RPMI7951 (cell line): ENCODE results near the gene ANTXR2. TPM values are rescaled to one million over a fixed set of nuclear protein-coding genes. Genes with fewer than 3 reads are reported as not detected.

Source experiments
- DNase-seq: peaks from one replicate; pipeline ENCODE4 v3.0.0-alpha.2; 2012; ENCODE audit warnings: low read depth
- total RNA-seq: library from RNA; depleted of rRNA; stranded (reverse); fragments of >200 nt; shearing (Covaris generic); gene quantifications from 2 replicates; pipeline ENCODE4 v1.2.3, GENCODE V29; 2014

Gene ANTXR2
- total RNA-seq, 1 experiment from 2014 or later, result 32.0 TPM

- no peak for DNase-seq
These were observed 19.1 kb upstream of the ANTXR2 start for GRCh38 chr4:80092088-80092487.

DNA sequence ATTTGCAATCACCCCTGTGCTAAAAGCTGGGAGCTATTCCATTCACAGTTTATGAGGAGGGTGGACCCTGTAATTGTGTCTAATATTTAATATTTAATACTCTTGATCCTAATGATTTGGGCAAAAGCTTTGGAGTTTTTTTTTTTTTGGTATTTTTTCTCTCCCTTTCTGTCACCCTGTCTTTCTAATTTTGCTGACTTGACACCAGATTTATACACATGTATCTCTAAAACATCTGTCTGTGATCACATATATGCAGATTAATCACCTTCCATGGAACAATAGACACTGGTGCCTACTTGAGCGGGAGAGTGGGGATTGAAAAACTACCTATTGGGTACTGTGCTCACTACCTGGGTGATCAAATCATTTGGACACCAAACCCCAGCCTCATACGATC, 18.7 kb upstream of the ANTXR2 start:
- no peak for DNase-seq

- no peak for DNase-seq
These were observed 18.2 kb upstream of the ANTXR2 start for GRCh38 chr4:80091184-80091583.

DNA sequence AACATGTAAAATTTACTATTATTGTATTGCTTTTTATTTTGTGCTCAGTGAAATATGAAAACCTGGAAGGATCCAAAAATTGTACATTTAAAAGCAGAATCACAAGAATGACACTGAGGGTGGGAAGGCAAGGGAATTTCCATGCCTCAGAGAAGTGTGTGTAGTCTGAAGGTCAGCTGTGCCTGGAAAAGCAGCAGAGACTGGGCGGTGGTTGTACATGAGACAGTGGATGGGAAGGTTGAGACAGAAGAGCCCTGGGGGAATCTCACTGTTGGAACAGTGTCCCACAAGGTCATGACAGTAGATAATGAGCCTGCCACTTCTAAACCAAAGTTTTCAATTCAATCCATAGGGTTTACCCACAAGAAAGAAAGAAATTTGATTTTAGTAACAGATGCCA, 17.1 kb upstream of the ANTXR2 start:
- peak; percentile 55 for DNase-seq

DNA sequence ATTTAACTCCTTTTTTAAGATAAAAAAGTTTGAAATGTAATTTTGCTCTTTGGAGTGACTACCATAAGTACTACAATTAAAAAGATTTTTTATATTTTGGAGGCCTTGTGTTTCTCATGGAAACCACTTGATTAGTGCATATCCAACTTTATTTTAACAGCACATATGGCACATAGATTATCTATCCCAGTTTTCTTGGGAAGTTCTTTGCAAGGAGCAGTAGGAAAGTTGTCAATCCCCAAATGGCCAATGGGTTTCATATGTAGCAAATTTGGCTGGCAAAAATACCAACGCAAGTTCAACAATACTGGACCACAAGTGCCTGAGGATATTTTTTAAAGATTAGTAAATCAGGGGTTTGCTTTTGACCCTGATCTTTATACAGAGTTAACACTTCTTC, 15.4 kb upstream of the ANTXR2 start:
- DNase-seq, result no peak

GRCh38 chr4:80086296-80086695, 13.3 kb upstream of the ANTXR2 start:
- no peak for DNase-seq

GRCh38 chr4:80085081-80085480, 12.1 kb upstream of the ANTXR2 start:
- no peak for DNase-seq

GRCh38 chr4:80082693-80083092, 9.7 kb upstream of the ANTXR2 start:
- no peak for DNase-seq

DNA sequence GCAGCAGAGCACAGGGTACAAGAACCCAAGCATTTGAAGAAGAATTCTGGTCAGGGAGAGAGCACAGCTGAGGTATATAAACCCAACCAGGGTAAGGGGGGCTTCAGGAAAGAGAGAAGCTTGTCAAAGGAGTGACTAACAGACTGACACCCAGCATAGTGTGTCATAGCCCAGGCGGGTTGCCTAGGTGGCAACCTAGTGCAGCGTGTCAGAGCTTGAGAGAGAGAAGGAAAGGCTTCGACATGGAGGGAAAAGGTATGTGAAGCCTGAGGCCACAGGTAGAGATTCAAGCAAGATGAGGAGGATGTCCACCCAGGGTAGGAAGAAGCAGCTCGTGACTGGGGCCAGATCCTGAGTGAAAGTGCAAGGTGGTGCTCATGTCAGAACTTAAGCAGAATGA, 8.5 kb upstream of the ANTXR2 start:
- no peak for DNase-seq

DNA sequence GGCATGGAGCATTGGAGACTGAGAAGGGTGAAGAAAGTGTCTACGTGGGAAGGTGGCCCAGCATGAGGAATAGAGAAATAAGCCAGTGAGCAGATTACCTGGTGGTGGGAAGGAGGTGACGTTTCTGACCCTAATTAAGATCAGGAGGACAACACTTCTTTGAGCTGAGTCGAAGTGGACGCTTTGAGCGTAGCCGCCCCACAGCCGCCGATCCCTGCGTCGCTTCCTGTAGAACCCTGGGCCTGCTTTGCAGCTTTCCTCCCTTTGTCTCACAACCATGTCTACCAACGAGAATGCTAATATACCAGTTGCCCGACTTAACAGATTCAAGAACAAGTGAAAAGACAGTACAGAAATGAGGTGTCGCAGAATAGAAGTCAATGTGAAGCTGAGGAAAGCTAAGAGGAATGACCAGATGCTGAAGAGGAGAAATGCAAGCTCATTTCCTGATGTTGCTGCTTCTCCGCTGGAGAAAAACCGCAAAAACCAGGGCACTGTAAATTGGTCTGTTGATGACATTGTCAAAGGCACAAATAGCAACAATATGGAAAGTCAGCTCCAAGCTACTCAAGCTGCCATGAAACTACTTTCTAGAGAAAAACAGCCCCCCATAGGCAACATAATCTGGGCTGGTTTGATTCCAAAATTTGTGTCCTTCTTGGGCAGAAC, 6.4 kb upstream of the ANTXR2 start:
- no peak for DNase-seq

DNA sequence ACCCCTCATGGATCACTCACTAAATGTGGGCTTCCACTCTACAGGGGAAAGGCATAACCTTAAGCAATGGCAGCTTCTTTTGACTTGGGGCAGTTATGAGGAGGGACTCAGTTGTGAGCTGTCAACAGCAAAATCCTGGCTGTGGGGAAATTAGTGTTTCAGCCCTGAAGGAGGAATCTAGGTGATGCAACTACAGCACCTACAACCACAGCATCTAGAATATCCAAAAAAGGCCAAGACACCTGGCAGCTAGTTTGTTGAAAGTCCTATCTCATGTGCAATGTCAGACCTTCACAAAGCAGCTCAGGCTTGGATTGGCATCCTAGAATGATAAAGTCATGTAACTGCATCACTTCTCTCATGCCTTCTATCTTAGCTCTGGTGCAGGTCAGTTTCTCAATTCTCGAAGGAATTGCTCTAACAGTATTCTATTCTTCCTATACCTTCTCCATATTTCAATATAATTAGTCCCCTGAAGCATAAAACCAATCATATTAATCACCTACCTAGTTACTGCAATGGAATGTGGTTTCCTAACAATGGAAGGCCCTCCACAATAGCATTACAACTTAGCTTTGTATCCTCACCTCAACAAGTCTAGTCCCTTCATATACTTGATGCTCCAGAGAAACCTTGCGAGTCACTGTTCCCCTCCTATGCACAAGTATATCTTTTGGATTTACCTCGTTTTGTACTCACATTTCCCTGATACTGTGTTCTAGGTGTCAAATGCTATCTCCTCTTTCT, 5.5 kb upstream of the ANTXR2 start:
- DNase-seq, result no peak

- DNase-seq, result peak; percentile 30
These were observed 4.6 kb upstream of the ANTXR2 start for GRCh38 chr4:80077639-80078038.

DNA sequence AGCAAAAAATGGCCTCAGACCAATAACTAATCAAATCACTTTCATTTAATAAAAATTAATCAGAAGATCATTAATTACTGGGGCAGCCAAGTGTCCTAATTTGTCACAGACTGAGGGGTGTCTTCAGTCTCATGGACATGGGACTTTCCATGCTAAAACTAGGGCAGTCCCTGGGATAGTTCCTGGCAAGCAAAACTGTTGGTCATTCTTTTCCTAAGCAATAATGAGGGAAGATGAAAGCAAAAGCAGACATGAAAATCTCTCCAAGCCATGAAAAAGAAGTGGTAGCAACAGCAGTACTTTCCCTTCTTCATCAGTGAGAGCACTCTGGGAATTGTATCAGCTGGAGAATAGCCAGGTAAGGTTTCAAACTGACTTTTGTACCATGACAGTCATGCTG, 3.7 kb upstream of the ANTXR2 start:
- DNase-seq, result no peak

DNA sequence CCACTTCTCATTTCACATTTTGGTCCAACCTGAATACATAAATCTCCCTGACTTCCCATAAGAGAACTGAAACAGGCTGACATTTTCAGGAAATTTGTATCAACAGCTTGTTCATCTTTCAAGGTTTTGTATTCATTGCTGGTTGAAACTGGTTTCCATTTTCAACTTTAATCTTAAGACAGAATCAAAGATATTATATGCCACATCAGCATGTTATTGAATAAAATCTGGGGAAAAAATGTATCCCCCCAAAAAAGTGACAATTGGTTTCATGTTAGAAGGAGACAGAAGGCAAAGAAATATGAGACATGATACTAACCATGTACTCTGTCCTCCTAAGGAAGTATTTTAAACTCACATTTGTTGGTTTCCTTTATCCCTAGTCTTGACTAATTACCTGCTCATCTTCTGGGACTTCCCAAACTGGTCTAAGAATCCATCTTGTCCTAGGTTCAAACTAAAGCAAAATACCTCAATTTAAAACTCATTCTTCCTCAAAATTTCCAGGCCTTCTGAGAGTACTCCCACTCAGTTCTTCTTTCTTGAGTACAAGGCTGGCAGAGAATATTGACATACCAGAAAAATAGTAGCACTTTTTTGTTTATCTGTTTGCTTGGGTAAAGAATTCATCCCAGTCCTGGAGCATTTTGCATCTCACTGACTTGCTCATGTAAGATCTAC, 3.1 kb upstream of the ANTXR2 start:
- DNase-seq, result no peak

DNA sequence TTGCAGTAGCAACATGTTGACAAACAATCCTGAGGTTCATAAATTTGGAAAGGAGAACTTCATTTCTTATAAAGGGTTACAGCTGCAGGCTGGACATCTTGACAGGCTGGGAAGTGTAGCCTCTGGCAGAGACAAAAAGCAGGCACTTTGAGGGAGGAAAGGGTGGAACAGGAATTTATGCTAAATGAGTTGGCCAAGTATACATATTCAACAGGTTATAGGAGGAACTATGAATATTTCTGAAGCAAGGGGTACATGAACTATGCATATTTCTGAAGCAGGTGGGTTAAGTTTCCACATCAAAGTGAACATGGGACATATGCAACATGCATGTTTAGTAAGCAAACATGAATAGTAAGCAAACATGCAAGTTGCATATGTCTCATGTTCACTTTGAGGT, 1.6 kb upstream of the ANTXR2 start:
- DNase-seq, result no peak

DNA sequence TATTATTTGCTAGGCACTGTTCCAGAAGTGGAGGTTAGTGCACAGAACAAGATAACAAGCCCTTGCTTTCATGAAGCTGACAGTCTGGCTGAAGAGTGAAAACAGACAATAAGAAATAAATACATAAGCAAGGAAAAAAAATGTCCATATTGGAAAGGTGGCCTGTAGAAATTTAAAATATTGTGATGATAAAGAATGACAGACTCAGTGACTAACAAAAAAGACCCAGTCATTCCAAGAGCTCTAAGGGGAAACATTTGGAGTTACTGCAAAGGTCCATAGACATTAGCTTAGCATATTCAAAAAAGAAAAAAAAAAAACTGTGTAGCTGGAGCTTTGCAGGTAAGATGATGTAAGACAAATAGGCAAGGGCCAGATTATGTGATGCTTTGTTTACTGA, 1.0 kb upstream of the ANTXR2 start:
- no peak for DNase-seq

DNA sequence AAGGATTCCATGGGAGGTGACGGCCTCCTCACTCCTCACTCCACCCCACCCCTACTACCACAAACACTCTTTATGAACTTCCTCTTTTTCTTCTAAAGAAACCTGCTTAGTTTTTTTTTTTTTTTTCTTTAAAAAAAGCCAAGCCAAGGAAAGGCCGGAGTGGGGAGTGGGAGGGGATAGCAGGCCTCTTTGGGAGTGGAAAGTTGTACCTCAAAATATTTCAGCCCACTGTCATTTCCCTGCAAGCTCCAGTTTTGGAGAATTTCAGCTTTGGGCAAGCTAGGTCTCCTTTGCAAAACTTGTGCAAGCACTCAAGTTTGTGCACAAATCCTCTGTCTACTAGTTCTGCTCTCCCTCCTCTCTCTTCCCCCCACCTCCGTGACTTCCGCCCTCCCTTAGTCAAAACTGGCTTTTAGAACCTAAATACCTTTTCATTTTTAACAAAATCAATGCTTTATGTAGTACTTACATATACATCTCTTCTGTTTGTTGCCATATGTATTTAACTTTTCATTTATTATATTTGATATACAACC, 512 bp upstream of the ANTXR2 start:
- DNase-seq, result no peak

DNA sequence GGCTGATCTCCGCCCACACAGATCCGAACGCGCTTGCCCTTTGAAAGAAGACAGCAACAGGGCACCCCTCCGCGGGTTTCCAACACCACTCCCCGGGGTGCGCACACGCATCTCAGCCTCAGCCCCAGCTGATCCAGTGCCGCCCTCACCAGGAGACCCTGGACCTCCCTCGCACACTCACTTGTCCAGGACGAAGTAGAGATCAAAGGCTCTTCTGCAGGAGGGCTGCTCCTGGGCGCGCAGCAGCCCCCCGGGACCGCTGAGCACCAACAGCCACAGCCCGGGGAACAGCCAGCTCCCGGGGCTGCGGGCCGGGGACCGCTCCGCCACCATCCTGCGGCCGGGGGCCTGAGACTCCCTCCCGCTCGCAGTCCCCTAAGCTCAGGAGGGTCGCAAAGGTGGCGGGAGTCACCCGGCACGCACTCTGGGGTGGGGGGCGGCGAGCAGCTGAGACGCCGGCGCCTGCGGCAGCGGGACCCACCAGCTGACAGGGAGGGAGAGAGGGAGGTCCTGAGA, 743 bp downstream of the ANTXR2 start:
- DNase-seq, result no peak

DNA sequence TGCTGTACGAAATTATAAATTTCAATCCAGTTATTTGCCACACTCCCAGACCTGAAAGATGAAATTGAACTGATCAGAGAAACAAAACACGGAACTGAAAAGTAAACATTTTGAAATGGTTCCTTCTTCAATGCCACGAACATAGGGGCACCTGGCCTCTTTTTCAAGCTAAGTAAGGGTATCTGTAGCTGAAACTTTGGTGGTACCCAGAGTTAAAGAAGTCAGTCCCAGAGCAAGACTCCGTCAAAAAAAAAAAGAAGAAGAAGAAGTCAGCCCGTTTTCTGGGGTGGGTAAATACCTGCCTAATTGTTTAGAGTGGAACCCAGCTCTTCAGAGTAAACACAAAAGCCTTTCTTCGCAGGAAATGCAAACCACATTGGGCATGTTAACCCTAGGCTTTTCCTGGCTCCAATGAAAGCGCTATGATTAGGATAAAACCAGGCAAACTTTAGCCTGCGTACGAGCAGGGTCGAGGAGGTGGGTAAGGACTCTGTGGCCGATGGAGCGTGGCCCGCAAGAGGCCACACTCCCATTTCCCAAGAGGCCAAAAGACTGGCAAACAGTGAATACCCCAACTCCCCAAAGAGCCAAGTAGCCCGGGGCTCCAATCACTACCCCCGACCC, 1.3 kb downstream of the ANTXR2 start:
- peak; percentile 26 for DNase-seq

DNA sequence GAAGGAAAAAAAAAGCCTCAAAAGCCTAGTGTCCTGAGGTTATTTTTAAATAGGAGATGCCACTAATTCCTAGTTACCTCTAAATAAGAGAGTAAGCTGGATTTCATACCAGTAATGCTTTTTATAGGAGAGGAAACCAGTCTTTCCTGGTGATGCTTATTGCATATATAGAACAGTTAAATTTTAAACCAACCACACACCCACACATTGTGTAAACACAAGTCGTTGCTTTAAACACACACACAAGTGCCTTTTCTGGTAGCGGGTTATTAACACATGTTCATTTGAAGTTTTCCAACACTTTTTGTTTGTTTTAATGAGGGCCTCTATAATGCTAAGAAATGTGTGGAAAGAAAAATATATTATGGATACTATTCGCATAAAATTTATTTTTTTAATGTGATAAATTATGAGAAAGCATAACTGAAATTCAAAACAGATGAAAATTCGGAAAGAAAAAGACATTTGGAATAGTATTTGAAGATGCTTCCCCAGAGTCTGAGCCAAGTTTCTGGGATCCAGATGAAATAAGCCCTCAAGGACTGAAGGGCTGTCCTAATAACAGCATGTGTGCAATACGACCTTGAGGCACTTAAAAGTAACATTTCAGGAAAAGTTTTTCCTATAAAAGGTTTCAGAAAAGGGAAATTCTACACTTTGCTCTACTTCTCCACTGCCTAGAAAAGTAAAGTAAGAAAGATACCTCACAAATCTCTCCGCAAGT, 2.0 kb downstream of the ANTXR2 start:
- DNase-seq, result no peak
